ENCODE results near the gene TMED4. TPM values are rescaled to one million over a fixed set of nuclear protein-coding genes. Genes with fewer than 3 reads are reported as not detected.

TMED4 gene
- total RNA-seq: 100 to 1,000 TPM in 2 of 4 donors, 10 to 100 TPM in 2; 68.0 to 123 (median 102) TPM

- Histone ChIP-seq H3K27me3 (no peaks in the 10 kb centered on the region), H3K4me1 (peaks cover 15 to 33% (median 22%) of the 10 kb centered on the region in 3 donors), H3K36me3 (peaks cover 7 to 39% (median 24%) of the 10 kb centered on the region in 3 donors), H3K4me3 (peak within 1 kb of the TSS; percentile 58 to 97 (median 78)), H3K27ac (peak within 1 kb of the TSS; percentile 95 to 99 (median 98)), H3K9me3 (no peaks in the 10 kb centered on the region)
- 0% methylated on average over 1 to 9 of the region's 71 CpGs for WGBS, 2 donors
- intact Hi-C loops (cut with DNase I): loop anchor here (10.0 kb wide), 1 partner anchor 343 kb away; no protein-coding TSS in a partner anchor
- no peak for TF ChIP-seq CTCF (IDR thresholded peaks at IDR 0.05)
- TF ChIP-seq POLR2A (IDR thresholded peaks at IDR 0.05): peak in 3 of 4 donors; percentile 71 to 92 (median 76)
- peak; percentile 93 for DNase-seq
Measured at GRCh38 chr7:44581879-44582603, at the start of gene TMED4. TMED4 (minus strand) TSS chr7:44582231; CDS start chr7:44582206, 25 bp downstream.

- Histone ChIP-seq H3K27me3 (no peaks in the 10 kb centered on the region), H3K9me3 (no peaks in the 10 kb centered on the region), H3K4me1 (peaks cover 39 to 66% (median 46%) of the 10 kb centered on the region in 3 donors), H3K36me3 (peaks cover 6 to 48% (median 11%) of the 10 kb centered on the region in 3 donors), H3K27ac (peak overlapping the region in 3 of 4 donors; percentile 70 to 96 (median 79)), H3K4me3 (no peak overlapping the region)
- WGBS, 2 donors: 55 to 77% methylated on average over 6 of the region's 6 CpGs
- TF ChIP-seq CTCF (IDR thresholded peaks at IDR 0.05): no peak
- TF ChIP-seq POLR2A (IDR thresholded peaks at IDR 0.05): no peak
- intact Hi-C loops (cut with DNase I): no loop called here
- DNase-seq: no peak
Measured at GRCh38 chr7:44631458-44632115, 49.6 kb upstream of the TMED4 start.

- Histone ChIP-seq H3K4me3 (no peak overlapping the region), H3K4me1 (peaks cover 35 to 63% (median 40%) of the 10 kb centered on the region in 3 donors), H3K27ac (peak overlapping the region; percentile 0 to 96 (median 66)), H3K9me3 (no peaks in the 10 kb centered on the region), H3K36me3 (peaks cover 6 to 55% (median 15%) of the 10 kb centered on the region in 3 donors), H3K27me3 (no peaks in the 10 kb centered on the region)
- 72 to 85% methylated on average over 8 to 11 of the region's 11 CpGs for WGBS, 2 donors
- TF ChIP-seq CTCF (IDR thresholded peaks at IDR 0.05) (no peak), POLR2A (IDR thresholded peaks at IDR 0.05) (no peak)
- intact Hi-C loops (cut with DNase I): no loop called here
- DNase-seq: no peak
Measured at GRCh38 chr7:44630792-44631457, 48.9 kb upstream of the TMED4 start.

GRCh38 chr7:44629829-44630522 lies 47.9 kb upstream of the TMED4 start:
- H3K27me3 ChIP-seq: no peaks in the 10 kb centered on the region
- intact Hi-C loops (cut with DNase I): no loop called here
- H3K27ac ChIP-seq: peak overlapping the region in 2 of 4 donors; percentile 63 to 70
- TF ChIP-seq CTCF (IDR thresholded peaks at IDR 0.05) (no peak), POLR2A (IDR thresholded peaks at IDR 0.05) (no peak)
- H3K36me3 ChIP-seq: peaks cover 6 to 64% (median 23%) of the 10 kb centered on the region in 3 donors
- H3K9me3 ChIP-seq: no peaks in the 10 kb centered on the region
- no peak for DNase-seq
- WGBS, 2 donors: 81 to 89% methylated on average over 12 to 13 of the region's 13 CpGs
- H3K4me1 ChIP-seq: peaks cover 30 to 53% (median 31%) of the 10 kb centered on the region in 3 donors
- no peak overlapping the region for H3K4me3 ChIP-seq

Measured in esophagus squamous epithelium (tissue), 5 donors.